Measurements from ENCODE around the gene RCAN2. TPM values are rescaled to one million over a fixed set of nuclear protein-coding genes. Genes with fewer than 3 reads are reported as not detected.

The RCAN2 gene
- total and polyA plus RNA-seq, 9 of the 15 experiments (the other 6 are each of a cell fraction or from before 2014, with no cell fraction given): 0.04 TPM; not detected in 8

DNA sequence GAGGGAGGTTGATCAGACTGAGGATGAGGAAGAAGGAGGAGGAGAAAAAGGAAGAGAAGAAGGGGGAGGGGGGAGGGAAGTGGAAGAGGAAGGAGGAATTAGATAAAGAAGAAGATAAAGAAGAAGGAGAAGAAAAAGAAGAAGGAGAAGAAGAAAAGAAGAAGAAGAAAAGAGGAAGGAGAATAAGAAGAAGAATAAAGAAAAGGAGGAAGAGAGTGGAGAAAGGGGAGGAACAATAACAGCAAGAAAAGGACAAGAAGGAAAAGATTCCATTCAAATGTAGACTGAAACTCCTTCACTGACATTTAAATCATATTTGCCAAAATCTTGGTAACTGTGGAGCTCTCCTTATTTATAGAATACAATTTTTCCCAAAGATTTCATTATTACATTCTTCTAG is 34.3 kb upstream of the RCAN2 start:
- no peaks in the 10 kb centered on the region for H3K36me3 ChIP-seq (ENCODE audit: control insufficient read depth, insufficient read depth, low read length)
- no peaks in the 10 kb centered on the region for H3K4me1 ChIP-seq (replicated peaks in 1 of 2; ENCODE audit: control insufficient read depth in 2 of 2, insufficient read depth in 2 of 2, low read length in 2 of 2)
- H3K4me3 ChIP-seq: no peak overlapping the region
- DNase-seq (ENCODE audit: extremely low read depth in 1 of 4, low spot score in 3 of 4) (no peak), FAIRE-seq (no peak), ATAC-seq (no peak)
- no peak overlapping the region for H3K9ac ChIP-seq (ENCODE audit: insufficient read depth in 1 of 2, low read depth in 2 of 2, low read length in 2 of 2)
- H4K20me1 ChIP-seq (replicated peaks; ENCODE audit: control insufficient read depth, insufficient read depth, low read length): no peaks in the 10 kb centered on the region
- in situ Hi-C loops (cut with MboI) (no loop called here), intact Hi-C loops (cut with micrococcal nuclease) (no loop called here)
- CTCF ChIA-PET (ENCODE audit: low intra/inter-chr PET ratio): no interaction called here
- no peak overlapping the region for H3K27ac ChIP-seq (ENCODE audit: extremely low read depth, low read depth, low read length)
- POLR2A ChIA-PET: no interaction called here
- no peaks in the 10 kb centered on the region for H3K79me2 ChIP-seq (ENCODE audit: control insufficient read depth, insufficient read depth, low read length)
- H3K9me3 ChIP-seq (replicated peaks; ENCODE audit: control insufficient read depth, insufficient read depth, low read depth, low read length): no peaks in the 10 kb centered on the region
- no peaks in the 10 kb centered on the region for H3K9me1 ChIP-seq (ENCODE audit: control insufficient read depth, insufficient read depth, low read length)
- no peak overlapping the region for H2AFZ ChIP-seq (ENCODE audit: low read depth, low read length)
- no peaks in the 10 kb centered on the region for H3K27me3 ChIP-seq (ENCODE audit: control insufficient read depth in 2 of 2, insufficient read depth in 2 of 2, low read length in 2 of 2)
- no peak overlapping the region for H3K4me2 ChIP-seq (ENCODE audit: insufficient read depth, low read length)
- no TSS peak for BruUV-seq (replicated peaks)
- TF ChIP-seq, protein P1, sequence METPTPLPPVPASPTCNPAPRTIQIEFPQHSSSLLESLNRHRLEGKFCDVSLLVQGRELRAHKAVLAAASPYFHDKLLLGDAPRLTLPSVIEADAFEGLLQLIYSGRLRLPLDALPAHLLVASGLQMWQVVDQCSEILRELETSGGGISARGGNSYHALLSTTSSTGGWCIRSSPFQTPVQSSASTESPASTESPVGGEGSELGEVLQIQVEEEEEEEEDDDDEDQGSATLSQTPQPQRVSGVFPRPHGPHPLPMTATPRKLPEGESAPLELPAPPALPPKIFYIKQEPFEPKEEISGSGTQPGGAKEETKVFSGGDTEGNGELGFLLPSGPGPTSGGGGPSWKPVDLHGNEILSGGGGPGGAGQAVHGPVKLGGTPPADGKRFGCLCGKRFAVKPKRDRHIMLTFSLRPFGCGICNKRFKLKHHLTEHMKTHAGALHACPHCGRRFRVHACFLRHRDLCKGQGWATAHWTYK (CRISPR knock-in tag; IDR thresholded peaks at IDR 0.05): no peak
- TF ChIP-seq ETV6 (IDR thresholded peaks at IDR 0.05; ENCODE audit: borderline replicate concordance in 1 of 2, low read depth in 2 of 2, low read length in 1 of 2) (no peak), ETV6 (CRISPR knock-in tag; IDR thresholded peaks at IDR 0.05; ENCODE audit: borderline replicate concordance) (no peak), ZNF347 (CRISPR knock-in tag; IDR thresholded peaks at IDR 0.05; ENCODE audit: low read depth) (no peak), CAMTA2 (CRISPR knock-in tag; conservative IDR thresholded peaks at IDR 0.05) (no peak), NR4A1 (CRISPR knock-in tag; IDR thresholded peaks at IDR 0.05) (no peak), NR4A1 (tag; IDR thresholded peaks at IDR 0.05) (no peak), ARNT (IDR thresholded peaks at IDR 0.05) (no peak), ETV1 (tag; conservative IDR thresholded peaks at IDR 0.05; ENCODE audit: low read depth) (no peak), SP1 (CRISPR knock-in tag; IDR thresholded peaks at IDR 0.05) (no peak), NONO (IDR thresholded peaks at IDR 0.05; ENCODE audit: low read depth in 2 of 2, low read length in 1 of 2) (no peak), HNRNPK (IDR thresholded peaks at IDR 0.05; ENCODE audit: low read depth, low read length, poor library complexity, severe bottlenecking) (peak; percentile 45), KLF6 (CRISPR knock-in tag; IDR thresholded peaks at IDR 0.05; ENCODE audit: borderline replicate concordance) (no peak), ZNF124 (CRISPR knock-in tag; IDR thresholded peaks at IDR 0.05) (no peak)
- TF ChIP-seq, protein P2, sequence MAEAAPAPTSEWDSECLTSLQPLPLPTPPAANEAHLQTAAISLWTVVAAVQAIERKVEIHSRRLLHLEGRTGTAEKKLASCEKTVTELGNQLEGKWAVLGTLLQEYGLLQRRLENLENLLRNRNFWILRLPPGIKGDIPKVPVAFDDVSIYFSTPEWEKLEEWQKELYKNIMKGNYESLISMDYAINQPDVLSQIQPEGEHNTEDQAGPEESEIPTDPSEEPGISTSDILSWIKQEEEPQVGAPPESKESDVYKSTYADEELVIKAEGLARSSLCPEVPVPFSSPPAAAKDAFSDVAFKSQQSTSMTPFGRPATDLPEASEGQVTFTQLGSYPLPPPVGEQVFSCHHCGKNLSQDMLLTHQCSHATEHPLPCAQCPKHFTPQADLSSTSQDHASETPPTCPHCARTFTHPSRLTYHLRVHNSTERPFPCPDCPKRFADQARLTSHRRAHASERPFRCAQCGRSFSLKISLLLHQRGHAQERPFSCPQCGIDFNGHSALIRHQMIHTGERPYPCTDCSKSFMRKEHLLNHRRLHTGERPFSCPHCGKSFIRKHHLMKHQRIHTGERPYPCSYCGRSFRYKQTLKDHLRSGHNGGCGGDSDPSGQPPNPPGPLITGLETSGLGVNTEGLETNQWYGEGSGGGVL (CRISPR knock-in tag; IDR thresholded peaks at IDR 0.05): no peak
- TF ChIP-seq, protein P3, sequence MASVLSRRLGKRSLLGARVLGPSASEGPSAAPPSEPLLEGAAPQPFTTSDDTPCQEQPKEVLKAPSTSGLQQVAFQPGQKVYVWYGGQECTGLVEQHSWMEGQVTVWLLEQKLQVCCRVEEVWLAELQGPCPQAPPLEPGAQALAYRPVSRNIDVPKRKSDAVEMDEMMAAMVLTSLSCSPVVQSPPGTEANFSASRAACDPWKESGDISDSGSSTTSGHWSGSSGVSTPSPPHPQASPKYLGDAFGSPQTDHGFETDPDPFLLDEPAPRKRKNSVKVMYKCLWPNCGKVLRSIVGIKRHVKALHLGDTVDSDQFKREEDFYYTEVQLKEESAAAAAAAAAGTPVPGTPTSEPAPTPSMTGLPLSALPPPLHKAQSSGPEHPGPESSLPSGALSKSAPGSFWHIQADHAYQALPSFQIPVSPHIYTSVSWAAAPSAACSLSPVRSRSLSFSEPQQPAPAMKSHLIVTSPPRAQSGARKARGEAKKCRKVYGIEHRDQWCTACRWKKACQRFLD (CRISPR knock-in tag; IDR thresholded peaks at IDR 0.05): no peak

Measured in K562 (cell line).